Stimulated activated CD8-positive, alpha-beta memory T cell treated with anti-CD3 and anti-CD28 coated beads, Interleukin-15, amount 100 ng/mL, for 48 hours (primary cell): ENCODE measurements around the gene KISS1.
A peak's percentile ranks its signal among the peaks of the same experiment; 100 is the strongest.

Source experiments
- DNase-seq, 2 donors: peaks; one replicate each; pipeline ENCODE4 v3.0.0-alpha.2; 2020; ENCODE audit warnings: low read depth in 2 of 2

The KISS1 gene

GRCh38 chr1:204192046-204192445 is 4.2 kb downstream of the KISS1 start:
- no peak for DNase-seq

GRCh38 chr1:204191456-204191855 is 4.8 kb downstream of the KISS1 start:
- no peak for DNase-seq

- peak; percentile 8 to 18 for DNase-seq
Measured at GRCh38 chr1:204190212-204191211, 5.8 kb downstream of the KISS1 start.

GRCh38 chr1:204188959-204189639 is 7.2 kb downstream of the KISS1 start:
- peak in 1 of 2 donors; percentile 7 for DNase-seq

GRCh38 chr1:204186597-204186996 is 9.7 kb downstream of the KISS1 start:
- no peak for DNase-seq

- no peak for DNase-seq
Measured at GRCh38 chr1:204181116-204181515, 15.2 kb downstream of the KISS1 start.

GRCh38 chr1:204180133-204180532 is 16.2 kb downstream of the KISS1 start:
- DNase-seq = no peak

GRCh38 chr1:204178487-204179281 is 17.6 kb downstream of the KISS1 start:
- no peak for DNase-seq

GRCh38 chr1:204177133-204177532 is 19.2 kb downstream of the KISS1 start:
- DNase-seq = no peak

- no peak for DNase-seq
Measured at GRCh38 chr1:204176049-204176448, 20.2 kb downstream of the KISS1 start.

GRCh38 chr1:204174958-204175357 is 21.3 kb downstream of the KISS1 start:
- DNase-seq = no peak

GRCh38 chr1:204172404-204173029 is 23.8 kb downstream of the KISS1 start:
- no peak for DNase-seq

GRCh38 chr1:204171751-204172178 is 24.5 kb downstream of the KISS1 start:
- no peak for DNase-seq

- DNase-seq = no peak
Measured at GRCh38 chr1:204170494-204171155, 25.7 kb downstream of the KISS1 start.

GRCh38 chr1:204169858-204170257 is 26.4 kb downstream of the KISS1 start:
- DNase-seq = no peak

GRCh38 chr1:204167730-204168129 is 28.6 kb downstream of the KISS1 start:
- no peak for DNase-seq

- no peak for DNase-seq
Measured at GRCh38 chr1:204166219-204166618, 30.1 kb downstream of the KISS1 start, which contains the start of gene REN. REN (minus strand) TSS chr1:204166337; CDS start chr1:204166293, 44 bp downstream.

- DNase-seq = peak; percentile 54 to 60
Measured at GRCh38 chr1:204162494-204163074, 33.7 kb downstream of the KISS1 start.

GRCh38 chr1:204161609-204162493 is 34.4 kb downstream of the KISS1 start:
- no peak for DNase-seq
